K562 (cell line): ENCODE data around the gene NT5C3B. TPM values are rescaled to one million over a fixed set of nuclear protein-coding genes. Genes with fewer than 3 reads are reported as not detected.

ENCODE experiments used
- ATAC-seq: fragments of 200-7000 bp; cut with Tn5 transposase; 3 replicates; pipeline ENCODE4 v1.9.1; 2020; ENCODE audit warnings: moderate library complexity
- BruUV-seq: library from RNA; stranded (reverse); fragments of 400-500 nt; replicated peaks from 2 replicates; lab custom pipeline; 2021; lab: Mats Ljungman, UMichigan
- CTCF ChIA-PET: fragments of 300-600 bp; formaldehyde crosslinking; extraction: SDS; loops from one replicate; lab custom pipeline; 2021; ENCODE audit warnings: low intra/inter-chr PET ratio; lab: Yijun Ruan, JAX
- POLR2A ChIA-PET: fragments of 300-600, 350-650 bp; sonication (Branson Sonifier 250); formaldehyde crosslinking; extraction: SDS; loops from one replicate; lab custom pipeline; 2021; ENCODE audit warnings: antibody characterized with exemption, inconsistent platforms; lab: Yijun Ruan, JAX
- DNase-seq, 4 experiments: peaks; one replicate each; pipeline versions ENCODE4 v3.0.0 to v3.0.0-alpha.2; 2011 to 2018; ENCODE audit warnings: low spot score in 3 of 4, mixed read lengths in 3 of 4; ENCODE audit errors: extremely low read depth in 1 of 4
- FAIRE-seq: peaks from 2 replicates; lab custom pipeline; 2011; peaks lifted over from hg19 to GRCh38; lab: Jason Lieb, UNC
- H2AFZ ChIP-seq: 2 replicates; pipeline ENCODE4 v1.6.0; 2011; ENCODE audit warnings: low read depth, low read length, control low read depth, inconsistent platforms
- H3K27ac ChIP-seq: fragments of 200-600 bp; 3 replicates; pipeline ENCODE4 v1.8.0; 2011; ENCODE audit warnings: low read depth, mild to moderate bottlenecking, control low read depth, inconsistent platforms, low read length, moderate library complexity, mixed read lengths; ENCODE audit errors: extremely low read depth
- H3K27me3 ChIP-seq, 2 experiments: fragments of 300-600 bp in 1 of 2; 2 replicates in 1 of 2; 3 replicates in 1 of 2; pipeline versions ENCODE4 v1.6.0 to v1.8.0; 2011; ENCODE audit warnings: inconsistent platforms in 2 of 2, low read length in 2 of 2, mild to moderate bottlenecking in 1 of 2, mixed read lengths in 1 of 2, moderate library complexity in 1 of 2; ENCODE audit not compliant: control insufficient read depth in 2 of 2, insufficient read depth in 2 of 2
- H3K36me3 ChIP-seq: fragments of 300-600 bp; 3 replicates; pipeline ENCODE4 v1.8.0; 2011; ENCODE audit warnings: mild to moderate bottlenecking, low read length, inconsistent platforms; ENCODE audit not compliant: control insufficient read depth, insufficient read depth
- H3K4me1 ChIP-seq, 2 experiments: fragments of 200-600 bp in 1 of 2; replicated peaks in 1 of 2; 2 replicates in 1 of 2; 3 replicates in 1 of 2; pipeline versions ENCODE4 v1.5.1 to v1.8.0; 2011; ENCODE audit warnings: inconsistent platforms in 2 of 2, low read length in 2 of 2, mild to moderate bottlenecking in 1 of 2, mixed read lengths in 1 of 2, moderate library complexity in 1 of 2; ENCODE audit not compliant: control insufficient read depth in 2 of 2, insufficient read depth in 2 of 2
- H3K4me2 ChIP-seq: 2 replicates; pipeline ENCODE4 v1.6.1; 2011; ENCODE audit warnings: low read length, control low read depth, inconsistent platforms, mixed read lengths; ENCODE audit not compliant: insufficient read depth
- H3K4me3 ChIP-seq: fragments of 200-600 bp; sonication (generic), shearing (Covaris generic); 2 replicates; pipeline ENCODE4 v1.5.1; 2016; ENCODE audit warnings: control low read depth, inconsistent platforms
- H3K79me2 ChIP-seq: fragments of 200-600 bp; 3 replicates; pipeline ENCODE4 v1.8.0; 2011; ENCODE audit warnings: low read length, inconsistent platforms; ENCODE audit not compliant: control insufficient read depth, insufficient read depth
- H3K9ac ChIP-seq, 2 experiments: 2 replicates each; pipeline versions ENCODE4 v1.6.0 to v1.6.1; 2011; ENCODE audit warnings: low read depth in 2 of 2, low read length in 2 of 2, control low read depth in 1 of 2, inconsistent platforms in 1 of 2, mild to moderate bottlenecking in 1 of 2, mixed read lengths in 1 of 2; ENCODE audit not compliant: insufficient read depth in 1 of 2
- H3K9me1 ChIP-seq: one replicate; pipeline ENCODE4 v1.6.0; 2011; ENCODE audit warnings: inconsistent platforms, mild to moderate bottlenecking, low read length, moderate library complexity; ENCODE audit not compliant: control insufficient read depth, insufficient read depth
- H3K9me3 ChIP-seq: replicated peaks from 2 replicates; pipeline ENCODE4 v1.5.1; 2011; ENCODE audit warnings: low read depth, low read length, inconsistent platforms; ENCODE audit not compliant: control insufficient read depth, insufficient read depth
- H4K20me1 ChIP-seq: replicated peaks from 2 replicates; pipeline ENCODE4 v1.6.1; 2011; ENCODE audit warnings: low read length, inconsistent platforms, mixed read lengths; ENCODE audit not compliant: control insufficient read depth, insufficient read depth
- FOXJ3 ChIP-seq: sonication (generic); formaldehyde crosslinking; IDR thresholded peaks from 2 replicates; pipeline ENCODE4 v1.4.0; 2020; ENCODE audit warnings: mild to moderate bottlenecking, missing genetic modification reagents
- NEUROD1 ChIP-seq: fragments of 150-350 bp; IDR thresholded peaks from 2 replicates; pipeline ENCODE4 v1.6.1; 2014; ENCODE audit warnings: borderline replicate concordance, low read length, low read depth; ENCODE audit not compliant: partially characterized antibody
- RBFOX2 ChIP-seq: fragments of 200-400 bp; formaldehyde crosslinking; IDR thresholded peaks from 2 replicates; pipeline ENCODE4 v1.6.1; 2017; ENCODE audit warnings: low read depth, mild to moderate bottlenecking, low read length, moderate library complexity
- ZNF143 ChIP-seq: sonication (generic); formaldehyde crosslinking; IDR thresholded peaks from 2 replicates; pipeline ENCODE4 v1.9.0; 2022; ENCODE audit warnings: mild to moderate bottlenecking, missing genetic modification reagents
- WGBS: fragments of 100-300 bp; shearing (Covaris generic); methylation state at CpG from one replicate; pipeline ENCODE4 v1.1.6; 2016; ENCODE audit warnings: low coverage, mixed read lengths; ENCODE audit not compliant: insufficient coverage; ENCODE audit errors: missing lambda C conversion rate; 5-methylcytosine and 5-hydroxymethylcytosine counted together
- in situ Hi-C: fragments of 300-500 bp; cut with MboI; formaldehyde crosslinking; loops from 4 replicates; pipeline ENCODE4 v1.15.0; 2018; ENCODE audit warnings: inconsistent platforms, mixed read lengths
- intact Hi-C: fragments of 100-400 bp; cut with micrococcal nuclease; formaldehyde crosslinking; loops from 2 replicates; pipeline ENCODE4 v1.14.2; 2022
- polyA plus RNA-seq, 8 experiments: library from polyadenylated mRNA; depleted of rRNA in 4 of 8; stranded (reverse) in 5 of 8; unstranded in 3 of 8; fragments of >200 nt; fragmentation: Nextera tagmentation in 2 of 8; fragmentation: Illumina TruSeq in 1 of 8; extraction: Ambion mirVana in 2 of 8; extraction: Trizol in 1 of 8; gene quantifications; 2 replicates each; pipeline versions ENCODE4 v1.2.1 to v1.2.3, GENCODE V29; 2011 to 2014; ENCODE audit warnings: inconsistent platforms in 1 of 8, missing spikeins in 1 of 8
- total RNA-seq, 7 experiments: library from RNA; depleted of rRNA in 6 of 7; stranded (reverse); fragments of >200 nt in 6 of 7; fragmentation: Illumina TruSeq in 2 of 7; extraction: Trizol in 2 of 7; gene quantifications; 2 replicates each; pipeline versions ENCODE4 v1.2.1 to v1.2.3, GENCODE V29; 2011 to 2021; ENCODE audit warnings: low replicate concordance in 1 of 7
- TF ChIP-seq, protein P1 (sequence below): fragments of 450-650 bp; IDR thresholded peaks from 2 replicates; pipeline ENCODE4 v1.6.1; 2017; ENCODE audit warnings: antibody characterized with exemption

NT5C3B gene
- total and polyA plus RNA-seq, 9 of the 15 experiments (the other 6 are each of a cell fraction or from before 2014, with no cell fraction given): 2.0 to 166 (median 85.0) TPM

DNA sequence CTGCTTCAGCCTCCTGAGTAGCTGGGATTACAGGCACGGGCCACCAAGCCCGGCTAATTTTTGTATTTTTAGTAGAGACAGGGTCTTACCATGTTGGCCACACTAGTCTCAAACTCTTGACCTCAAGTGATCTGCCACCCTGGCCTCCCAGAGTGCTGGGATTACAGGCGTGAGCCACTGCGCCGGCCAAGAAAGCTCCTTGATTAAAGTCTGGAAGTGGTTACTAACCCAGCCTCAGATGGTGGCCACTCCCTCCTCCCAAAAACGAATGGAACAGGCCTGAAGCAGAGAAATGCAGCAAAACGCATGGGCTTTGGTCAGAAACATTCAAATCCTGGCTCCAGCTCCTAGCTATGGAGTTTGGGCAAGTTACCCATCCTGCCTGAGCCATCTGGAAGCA, 11.9 kb downstream of the NT5C3B start:
- H3K27me3 ChIP-seq: no peaks in the 10 kb centered on the region
- no peak overlapping the region for H3K4me3 ChIP-seq
- H3K4me2 ChIP-seq: no peak overlapping the region
- TF ChIP-seq FOXJ3 (CRISPR knock-in tag) (no peak), RBFOX2 (0 out of 2 replicates have a peak, but pooled peaks have one; percentile 7), NEUROD1 (no peak), ZNF143 (CRISPR knock-in tag) (no peak)
- TF ChIP-seq, protein P1, sequence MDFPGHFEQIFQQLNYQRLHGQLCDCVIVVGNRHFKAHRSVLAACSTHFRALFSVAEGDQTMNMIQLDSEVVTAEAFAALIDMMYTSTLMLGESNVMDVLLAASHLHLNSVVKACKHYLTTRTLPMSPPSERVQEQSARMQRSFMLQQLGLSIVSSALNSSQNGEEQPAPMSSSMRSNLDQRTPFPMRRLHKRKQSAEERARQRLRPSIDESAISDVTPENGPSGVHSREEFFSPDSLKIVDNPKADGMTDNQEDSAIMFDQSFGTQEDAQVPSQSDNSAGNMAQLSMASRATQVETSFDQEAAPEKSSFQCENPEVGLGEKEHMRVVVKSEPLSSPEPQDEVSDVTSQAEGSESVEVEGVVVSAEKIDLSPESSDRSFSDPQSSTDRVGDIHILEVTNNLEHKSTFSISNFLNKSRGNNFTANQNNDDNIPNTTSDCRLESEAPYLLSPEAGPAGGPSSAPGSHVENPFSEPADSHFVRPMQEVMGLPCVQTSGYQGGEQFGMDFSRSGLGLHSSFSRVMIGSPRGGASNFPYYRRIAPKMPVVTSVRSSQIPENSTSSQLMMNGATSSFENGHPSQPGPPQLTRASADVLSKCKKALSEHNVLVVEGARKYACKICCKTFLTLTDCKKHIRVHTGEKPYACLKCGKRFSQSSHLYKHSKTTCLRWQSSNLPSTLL: no peak
- TF ChIP-seq, all 486 proteins: peak for 1
- ChIA-PET CTCF (no interaction called here), POLR2A (interaction anchor here (0.6 to 1.1 kb wide), 6 partner anchors 10 to 106 kb away, joined by 3 to 4 read pairs (median 3); partner anchors contain the start of gene ODAD4)
- H3K4me1 ChIP-seq: peaks cover 2 to 25% of the 10 kb centered on the region in 2 experiments; a peak in 4 of 5 replicates
- no peak overlapping the region for H2AFZ ChIP-seq
- peaks cover 38% of the 10 kb centered on the region for H3K36me3 ChIP-seq
- no TSS peak for BruUV-seq
- H3K9me3 ChIP-seq: no peaks in the 10 kb centered on the region
- H3K27ac ChIP-seq: no peak overlapping the region
- H3K9me1 ChIP-seq: no peaks in the 10 kb centered on the region
- H3K79me2 ChIP-seq: no peaks in the 10 kb centered on the region
- no peaks in the 10 kb centered on the region for H4K20me1 ChIP-seq
- DNase-seq (no peak), ATAC-seq (no peak), FAIRE-seq (no peak)
- intact Hi-C loops: no loop called here
- 64% methylated on average over 6 of the region's 7 CpGs for WGBS
- H3K9ac ChIP-seq: no peak overlapping the region
- in situ Hi-C loops: no loop called here
